Stimulated activated naive CD8-positive, alpha-beta T cell treated with anti-CD3 and anti-CD28 coated beads, Interleukin-15, Interleukin-2, amounts not matched to agents 100 U/mL and 50 U/mL, for 24 hours (primary cell): ENCODE results near the gene CNNM2.
A peak's percentile ranks its signal among the peaks of the same experiment; 100 is the strongest.

Experiments used
- ATAC-seq: fragments of 150-1000 bp; cut with Tn5 transposase; one replicate; pipeline ENCODE4 v1.10.0; 2021
- DNase-seq: peaks from one replicate; pipeline ENCODE4 v3.0.0; 2021

Gene CNNM2

DNA sequence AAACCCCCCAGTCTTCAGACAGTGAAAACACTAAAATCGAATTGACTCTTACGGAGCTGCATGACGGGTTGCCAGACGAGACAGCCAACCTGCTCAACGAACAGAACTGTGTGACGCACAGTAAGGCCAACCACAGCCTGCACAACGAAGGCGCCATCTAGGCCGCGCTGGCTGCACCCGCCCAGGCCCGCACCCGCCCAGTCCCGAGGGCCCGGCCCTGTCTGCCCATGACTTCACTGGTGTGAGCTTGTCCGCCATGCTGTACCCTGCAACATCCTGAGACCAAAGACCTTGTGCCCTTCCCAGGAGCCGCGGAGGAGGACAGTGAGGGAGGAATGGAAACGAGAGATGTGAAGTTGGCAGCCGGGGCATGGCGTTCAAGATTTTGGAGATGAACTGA, 158.9 kb downstream of the CNNM2 start:
- ATAC-seq: no peak

GRCh38 chr10:103077491-103078308, 159.6 kb downstream of the CNNM2 start:
- ATAC-seq (no peak), DNase-seq (no peak)

More for the DNA sequence above, 158.9 kb downstream of the CNNM2 start:
- DNase-seq: no peak

DNA sequence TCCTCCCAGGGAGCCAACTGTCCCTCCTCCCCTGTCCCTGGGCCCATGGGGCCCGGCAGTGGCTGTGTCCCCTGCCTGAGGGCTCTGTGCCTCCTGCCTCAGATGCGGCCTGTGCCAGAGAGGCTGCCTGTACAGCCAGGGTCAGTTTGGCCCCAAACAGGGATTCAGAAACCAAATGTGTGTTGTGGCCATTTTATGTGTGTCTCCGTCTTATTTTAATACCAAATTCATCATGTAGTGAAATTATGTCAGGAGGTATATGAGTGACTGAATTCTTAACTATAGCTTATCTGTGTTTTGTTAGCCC, 160.2 kb downstream of the CNNM2 start:
- ATAC-seq (no peak), DNase-seq (no peak)

DNA sequence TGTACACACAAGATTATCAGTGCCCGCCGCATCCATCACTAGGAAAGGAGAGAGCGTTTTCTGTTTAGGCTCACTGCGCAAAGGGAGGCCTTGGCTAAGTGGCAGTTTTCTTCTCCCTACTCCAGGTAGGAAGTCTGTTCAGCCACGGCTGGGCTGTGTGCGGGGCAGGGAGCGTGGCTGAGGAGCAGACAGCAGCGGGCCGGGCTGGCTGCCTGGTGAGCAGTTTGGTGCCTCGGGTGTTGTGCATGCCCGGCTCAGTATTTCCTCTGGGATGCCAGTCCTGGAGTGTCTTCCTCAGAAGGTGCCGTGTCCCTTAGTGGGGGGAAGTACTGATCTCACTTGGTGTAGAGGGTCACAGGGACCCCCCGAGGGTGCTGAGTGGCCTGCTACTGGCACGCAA, 160.6 kb downstream of the CNNM2 start:
- no peak for ATAC-seq
- DNase-seq: no peak

GRCh38 chr10:103079100-103079499, 161.0 kb downstream of the CNNM2 start:
- no peak for ATAC-seq

DNA sequence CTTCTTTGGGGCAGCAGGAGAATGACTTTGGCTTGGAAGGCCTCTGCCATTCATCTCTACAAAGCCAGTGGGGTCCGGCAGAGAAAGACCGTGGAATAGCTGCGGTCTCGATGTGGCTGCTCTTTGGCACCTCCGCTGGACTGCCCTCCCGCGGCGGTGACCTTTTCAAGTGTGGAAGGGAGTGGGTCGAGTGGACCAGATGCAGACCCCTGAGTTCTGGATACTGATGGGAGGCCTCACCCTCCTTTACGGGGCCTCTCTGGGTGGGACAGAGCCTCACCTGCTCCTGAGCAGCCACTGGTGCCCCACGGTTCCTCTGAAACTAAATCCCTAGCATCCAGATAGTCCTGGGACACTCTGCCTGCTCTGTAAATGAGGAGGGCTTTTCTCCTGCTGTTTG, 161.9 kb downstream of the CNNM2 start:
- no peak for ATAC-seq

More at GRCh38 chr10:103079100-103079499, 161.0 kb downstream of the CNNM2 start:
- DNase-seq: no peak

DNA sequence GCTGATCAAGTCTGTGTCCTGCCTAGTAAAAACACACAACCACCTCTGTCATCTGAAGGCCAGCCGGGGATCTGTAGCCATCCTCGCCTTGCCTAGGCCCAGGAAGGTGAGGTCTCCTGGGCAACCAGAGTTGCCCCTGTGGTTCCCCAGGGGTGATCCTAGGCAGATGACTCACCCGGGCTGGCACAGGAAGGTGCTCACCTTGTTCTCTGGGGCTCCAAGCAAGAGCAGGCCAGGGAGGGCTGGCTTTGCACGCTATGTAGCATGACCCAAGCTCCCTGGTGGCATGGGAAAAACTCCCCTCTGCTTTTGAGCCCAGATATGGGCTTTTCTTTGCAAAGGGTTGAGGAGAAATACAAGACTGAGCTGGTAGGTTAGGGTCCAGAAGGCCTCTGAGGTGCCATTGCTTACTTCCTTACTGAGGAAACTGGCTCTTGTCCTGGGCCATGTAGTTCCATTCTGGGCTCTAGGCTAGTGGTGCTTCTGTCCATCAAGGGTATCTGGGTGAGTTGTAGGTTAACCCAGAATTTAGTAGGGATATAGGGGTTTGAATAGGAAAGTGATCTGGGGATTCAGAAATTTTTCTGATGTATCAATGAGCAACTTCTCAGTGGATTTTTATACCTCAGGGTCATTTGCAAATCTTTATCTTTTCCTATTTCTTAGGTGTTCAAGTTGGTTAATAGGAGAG, 162.9 kb downstream of the CNNM2 start:
- peak; percentile 12 for DNase-seq
- ATAC-seq: peak; percentile 37

More for the DNA sequence above, 161.9 kb downstream of the CNNM2 start:
- no peak for DNase-seq

DNA sequence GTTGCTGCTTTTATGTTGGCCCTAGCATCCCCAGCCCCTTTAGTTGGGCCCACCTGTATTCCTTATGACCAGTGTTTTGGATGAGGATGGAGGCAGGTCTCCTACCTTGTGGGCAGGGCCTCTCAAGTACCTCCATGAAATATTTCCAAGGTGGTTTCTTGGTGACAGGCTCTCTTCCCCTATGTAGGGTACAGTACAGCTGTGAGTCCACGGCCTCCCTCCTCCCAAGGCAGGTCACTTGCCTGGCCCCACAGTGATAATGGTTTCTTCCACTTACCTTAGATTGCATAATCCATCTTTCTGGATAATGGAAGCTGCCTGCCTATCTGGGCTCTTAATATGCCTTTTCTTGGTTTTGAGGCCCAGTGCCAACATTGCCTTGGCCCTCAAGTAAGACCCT, 164.6 kb downstream of the CNNM2 start:
- DNase-seq (no peak), ATAC-seq (no peak)

GRCh38 chr10:103083266-103083976, 165.3 kb downstream of the CNNM2 start:
- DNase-seq (no peak), ATAC-seq (no peak)

DNA sequence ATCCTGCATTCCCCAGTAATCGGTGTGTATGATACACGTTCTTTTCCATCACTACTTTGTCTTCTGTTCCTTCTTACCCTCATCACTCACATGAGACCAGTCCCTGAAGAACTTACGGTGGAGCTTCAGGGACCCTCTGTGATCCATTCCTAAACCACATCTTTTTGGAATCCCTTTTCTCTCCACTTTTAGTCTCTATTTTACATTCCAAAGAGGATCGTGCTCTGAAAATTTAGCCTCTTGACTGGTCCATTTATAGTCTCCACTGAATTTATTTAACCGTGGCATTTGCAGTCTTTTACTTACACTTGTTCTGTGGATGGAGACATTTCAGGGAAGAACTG, 165.9 kb downstream of the CNNM2 start:
- DNase-seq: no peak
- ATAC-seq: no peak

- ATAC-seq: no peak
- no peak for DNase-seq
Observed at GRCh38 chr10:103086261-103086660, 168.2 kb downstream of the CNNM2 start.

- DNase-seq: no peak
Observed at GRCh38 chr10:103086799-103087198, 168.7 kb downstream of the CNNM2 start.

GRCh38 chr10:103089493-103089892, 171.4 kb downstream of the CNNM2 start:
- ATAC-seq (no peak), DNase-seq (no peak)

More at GRCh38 chr10:103086799-103087198, 168.7 kb downstream of the CNNM2 start:
- ATAC-seq: no peak

DNA sequence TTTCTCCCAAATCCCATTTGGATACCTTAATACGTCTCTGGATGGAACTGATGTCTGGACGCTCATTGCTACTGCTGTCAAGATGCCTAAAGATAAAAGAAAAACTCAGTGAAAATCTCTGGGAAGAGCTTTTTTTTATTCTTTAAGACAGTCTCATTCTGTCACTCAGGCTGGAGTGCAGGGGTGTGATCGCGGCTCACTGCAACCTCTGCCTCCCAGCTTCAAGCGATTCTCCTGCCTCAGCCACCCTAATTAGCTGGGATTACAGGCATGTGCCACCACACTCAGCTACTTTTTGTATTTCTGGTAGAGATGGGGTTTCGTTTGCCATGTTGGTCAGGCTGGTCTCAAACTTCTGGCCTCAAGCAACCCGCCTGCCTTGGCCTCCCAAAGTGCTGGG, 172.8 kb downstream of the CNNM2 start:
- DNase-seq (no peak), ATAC-seq (no peak)

- DNase-seq: no peak
- no peak for ATAC-seq
Observed at GRCh38 chr10:103095005-103095404, 176.9 kb downstream of the CNNM2 start.

DNA sequence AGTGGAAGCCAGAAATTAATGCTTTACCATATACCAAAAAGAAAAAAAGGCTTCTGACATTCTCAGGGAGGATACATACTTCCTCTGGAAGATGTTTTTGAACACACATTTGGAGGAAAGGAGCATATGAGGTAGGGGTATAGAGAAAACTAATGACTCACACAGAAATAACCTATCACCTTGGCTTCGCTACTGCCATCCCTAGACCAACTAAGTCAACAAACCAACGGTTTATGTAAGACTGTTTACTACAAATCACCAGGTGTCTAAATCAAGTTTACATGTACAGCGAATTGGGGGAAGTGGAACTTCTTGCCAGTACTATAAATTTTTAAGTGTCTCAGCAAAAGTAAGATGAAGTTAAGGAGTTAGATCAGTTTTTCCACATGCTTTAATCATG, 178.0 kb downstream of the CNNM2 start:
- DNase-seq: no peak
- no peak for ATAC-seq

- no peak for ATAC-seq
Observed at GRCh38 chr10:103098240-103098639, 180.1 kb downstream of the CNNM2 start.

GRCh38 chr10:103100620-103101019, 182.5 kb downstream of the CNNM2 start:
- no peak for DNase-seq
- no peak for ATAC-seq

More at GRCh38 chr10:103098240-103098639, 180.1 kb downstream of the CNNM2 start:
- no peak for DNase-seq

DNA sequence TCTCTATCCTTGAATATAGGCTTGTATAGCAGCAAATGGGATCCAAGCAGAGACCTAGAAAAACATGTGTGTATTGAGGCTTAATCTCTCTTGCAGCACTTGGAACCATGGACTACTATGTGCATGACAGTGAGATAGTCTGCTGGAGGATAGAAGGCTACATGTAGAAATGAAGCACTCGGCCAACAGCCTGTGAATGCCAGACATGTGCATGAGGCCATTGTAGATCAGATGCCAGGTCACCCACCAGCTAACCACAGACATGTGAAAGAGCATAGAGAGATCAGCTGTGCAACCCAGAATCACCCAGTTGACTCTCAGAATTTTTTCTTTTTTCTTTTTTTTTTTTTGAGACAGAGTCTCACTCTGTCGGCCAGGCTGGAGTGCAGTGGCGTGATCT, 184.1 kb downstream of the CNNM2 start:
- no peak for DNase-seq
- no peak for ATAC-seq

- ATAC-seq (no peak), DNase-seq (no peak)
Observed at GRCh38 chr10:103103989-103104388, 185.9 kb downstream of the CNNM2 start.

DNA sequence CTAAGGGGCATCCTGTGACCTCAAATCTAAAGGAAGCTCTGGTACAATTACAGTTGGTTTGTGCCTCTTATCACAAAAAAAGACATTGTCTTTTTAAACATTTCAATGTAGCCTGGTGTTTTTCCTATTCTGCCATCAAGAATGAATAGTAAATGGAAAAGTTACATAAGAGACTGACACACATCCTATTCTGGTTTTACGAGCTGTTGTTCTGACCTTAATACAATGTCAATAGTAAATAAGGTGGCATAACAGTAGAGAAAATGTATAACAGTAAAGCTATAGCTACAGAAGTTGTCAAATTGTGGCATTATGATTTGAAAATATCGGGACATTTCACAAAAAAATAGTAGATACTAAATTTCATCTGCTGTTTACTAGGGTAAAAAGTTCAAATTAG, 186.6 kb downstream of the CNNM2 start:
- ATAC-seq: no peak

GRCh38 chr10:103105462-103105861, 187.4 kb downstream of the CNNM2 start:
- DNase-seq (no peak), ATAC-seq (no peak)

More for the DNA sequence above, 186.6 kb downstream of the CNNM2 start:
- DNase-seq: no peak

DNA sequence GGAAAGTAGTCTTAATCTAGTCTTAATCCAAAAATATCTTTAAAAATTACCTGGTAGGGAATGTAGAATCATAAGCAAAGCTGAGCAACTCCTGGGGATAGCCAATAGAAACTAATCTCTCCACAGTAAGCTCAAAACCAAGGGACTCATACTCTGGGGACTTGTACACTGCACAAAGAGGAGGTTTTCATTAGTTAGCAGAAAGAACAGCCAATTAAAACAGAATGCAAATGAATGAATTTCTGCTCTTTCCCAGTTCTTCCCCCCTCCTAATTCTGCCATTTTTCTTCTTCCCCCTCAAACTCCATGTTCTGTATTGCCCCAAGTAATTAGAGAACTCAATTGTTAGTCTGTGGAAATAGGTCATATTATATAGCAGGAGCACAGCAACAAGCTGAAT, 188.4 kb downstream of the CNNM2 start:
- ATAC-seq: no peak
- DNase-seq: no peak
